KOPT-K1 (cell line): ENCODE measurements around the gene SDK1.

Experiments used
- H3K27ac ChIP-seq: fragments of 200-600 bp; sonication (generic); 2 replicates; pipeline ENCODE4 v1.5.1; 2016; ENCODE audit warnings: antibody characterized with exemption, mild to moderate bottlenecking, low read depth, low read length; ENCODE audit not compliant: poor library complexity, severe bottlenecking
- H3K36me3 ChIP-seq: fragments of 200-600 bp; sonication (generic); 2 replicates; pipeline ENCODE4 v1.5.1; 2017; ENCODE audit warnings: antibody characterized with exemption, mild to moderate bottlenecking, low read length, moderate library complexity; ENCODE audit not compliant: insufficient read depth
- H3K9me3 ChIP-seq: fragments of 200-600 bp; sonication (generic); 2 replicates; pipeline ENCODE4 v1.5.1; 2017; ENCODE audit warnings: antibody characterized with exemption, low read length, mild to moderate bottlenecking; ENCODE audit not compliant: insufficient read depth, poor library complexity, severe bottlenecking

The SDK1 gene

GRCh38 chr7:4265066-4265465 lies 964.0 kb downstream of the SDK1 start:
- no peaks in the 10 kb centered on the region for H3K36me3 ChIP-seq
- H3K27ac ChIP-seq = no peak overlapping the region
- peaks cover 59% of the 10 kb centered on the region for H3K9me3 ChIP-seq

DNA sequence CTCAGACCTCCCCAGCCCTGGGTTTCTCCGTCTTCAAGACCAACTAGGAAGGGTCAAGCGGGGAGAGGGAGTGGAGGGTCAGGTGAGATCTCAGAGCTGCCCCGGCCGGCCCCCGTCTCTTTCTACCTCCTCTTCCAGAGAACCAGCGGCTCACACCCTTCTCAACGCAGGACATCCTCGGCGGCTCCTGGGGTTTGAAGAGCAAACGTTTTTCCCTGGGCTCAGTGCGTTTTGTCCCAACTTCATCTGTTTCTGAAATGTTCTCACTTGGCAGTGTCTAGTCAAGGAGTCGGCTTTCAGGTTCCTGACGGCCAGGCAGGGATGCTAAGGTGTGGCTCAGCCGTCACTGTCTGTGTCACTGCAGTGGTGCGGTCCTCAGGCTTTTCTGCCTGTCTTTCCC lies 964.6 kb downstream of the SDK1 start:
- Histone ChIP-seq H3K27ac (no peak overlapping the region), H3K9me3 (peaks cover 62% of the 10 kb centered on the region), H3K36me3 (no peaks in the 10 kb centered on the region)

GRCh38 chr7:4266270-4267040 lies 965.4 kb downstream of the SDK1 start:
- Histone ChIP-seq H3K9me3 (peaks cover 62% of the 10 kb centered on the region), H3K27ac (no peak overlapping the region), H3K36me3 (no peaks in the 10 kb centered on the region)

- Histone ChIP-seq H3K9me3 (peaks cover 69% of the 10 kb centered on the region), H3K36me3 (no peaks in the 10 kb centered on the region), H3K27ac (no peak overlapping the region)
Observed at GRCh38 chr7:4267341-4268039, 966.4 kb downstream of the SDK1 start.

DNA sequence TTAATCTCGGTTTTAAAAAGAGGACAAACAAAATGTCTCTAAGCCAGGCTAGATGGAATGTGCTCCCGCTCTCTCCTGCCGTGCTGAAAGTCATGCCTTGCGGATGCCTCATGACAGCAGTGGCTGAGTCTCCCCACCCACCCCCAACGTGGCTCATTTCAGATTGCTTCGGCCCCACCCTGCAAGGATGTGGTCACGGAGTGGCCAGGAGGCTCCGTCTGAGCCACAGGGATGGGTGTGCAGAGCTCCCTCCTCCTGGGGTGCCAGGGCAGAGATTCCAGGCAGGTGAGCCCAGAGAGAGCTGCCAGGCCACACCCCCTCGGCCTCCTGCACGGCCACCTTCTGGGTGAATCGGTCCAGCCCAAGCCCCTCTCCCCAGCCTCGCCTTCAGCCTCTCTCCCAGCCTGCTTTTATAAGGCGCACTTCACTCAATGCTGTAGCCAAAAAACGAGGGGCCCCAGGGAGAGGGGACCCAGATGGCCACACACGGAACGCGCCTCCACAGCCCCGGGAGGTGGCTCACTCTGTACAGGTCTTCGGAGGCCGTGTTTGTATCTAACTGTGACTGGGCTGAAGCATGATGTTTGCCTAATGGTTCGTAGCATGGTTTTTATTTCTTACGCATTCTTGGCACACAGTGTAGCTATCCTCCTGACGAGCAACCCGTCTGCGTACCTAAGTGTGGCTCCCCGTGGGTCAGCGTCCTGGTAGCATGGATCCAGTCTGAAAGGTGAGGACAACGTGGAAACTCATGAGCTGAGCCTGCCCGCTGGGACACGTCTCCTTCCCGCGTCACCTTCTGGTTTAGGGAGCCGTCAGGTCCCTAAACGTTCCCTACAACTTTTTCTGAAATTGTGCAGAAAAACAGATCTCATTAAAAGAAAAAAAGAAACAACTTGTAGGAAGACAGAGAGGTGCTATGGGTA lies 967.3 kb downstream of the SDK1 start:
- Histone ChIP-seq H3K36me3 (no peaks in the 10 kb centered on the region), H3K27ac (no peak overlapping the region), H3K9me3 (peaks cover 67% of the 10 kb centered on the region)

DNA sequence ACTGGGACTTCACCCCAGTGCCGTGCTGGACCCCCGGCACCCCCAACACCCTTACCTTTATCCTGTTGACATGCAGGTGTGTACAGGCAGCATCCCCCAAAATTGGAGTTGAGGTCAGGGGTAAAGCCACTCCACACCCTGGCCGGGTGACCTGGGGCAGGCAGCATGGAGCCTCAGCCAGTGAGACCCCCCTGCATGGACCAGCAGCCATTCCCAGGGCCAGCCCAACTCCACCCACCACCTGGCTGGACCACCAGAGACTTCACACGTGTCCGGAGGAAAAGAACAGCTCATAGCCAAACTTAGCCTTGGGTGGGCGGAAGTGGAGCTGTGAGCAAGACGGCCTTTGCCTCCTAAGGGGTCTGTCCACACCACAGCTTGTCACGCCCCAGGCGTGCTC lies 968.0 kb downstream of the SDK1 start:
- peaks cover 67% of the 10 kb centered on the region for H3K9me3 ChIP-seq
- no peak overlapping the region for H3K27ac ChIP-seq
- H3K36me3 ChIP-seq = no peaks in the 10 kb centered on the region

GRCh38 chr7:4269746-4270145 lies 968.7 kb downstream of the SDK1 start:
- peaks cover 67% of the 10 kb centered on the region for H3K9me3 ChIP-seq
- no peak overlapping the region for H3K27ac ChIP-seq
- no peaks in the 10 kb centered on the region for H3K36me3 ChIP-seq

DNA sequence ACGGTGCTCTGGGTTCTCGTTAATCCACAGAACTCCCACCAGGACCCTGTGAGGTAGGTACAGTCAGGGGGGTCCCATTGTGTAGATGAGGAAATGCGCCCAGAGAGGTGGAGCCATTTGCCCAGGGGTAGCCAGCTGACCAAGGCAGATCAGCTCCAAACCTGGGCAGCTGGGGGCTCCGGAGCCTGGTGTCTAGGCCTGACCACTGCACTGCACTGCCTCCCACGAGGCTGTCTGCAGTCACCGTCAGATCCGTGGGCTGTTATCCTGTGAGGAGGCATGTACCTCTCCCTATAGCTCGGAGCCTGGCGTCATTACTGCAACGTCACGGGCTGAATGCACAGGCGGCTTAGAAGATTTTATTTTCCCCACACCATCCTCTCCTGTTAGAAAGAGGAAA lies 969.2 kb downstream of the SDK1 start:
- Histone ChIP-seq H3K36me3 (no peaks in the 10 kb centered on the region), H3K9me3 (peaks cover 62% of the 10 kb centered on the region), H3K27ac (no peak overlapping the region)

DNA sequence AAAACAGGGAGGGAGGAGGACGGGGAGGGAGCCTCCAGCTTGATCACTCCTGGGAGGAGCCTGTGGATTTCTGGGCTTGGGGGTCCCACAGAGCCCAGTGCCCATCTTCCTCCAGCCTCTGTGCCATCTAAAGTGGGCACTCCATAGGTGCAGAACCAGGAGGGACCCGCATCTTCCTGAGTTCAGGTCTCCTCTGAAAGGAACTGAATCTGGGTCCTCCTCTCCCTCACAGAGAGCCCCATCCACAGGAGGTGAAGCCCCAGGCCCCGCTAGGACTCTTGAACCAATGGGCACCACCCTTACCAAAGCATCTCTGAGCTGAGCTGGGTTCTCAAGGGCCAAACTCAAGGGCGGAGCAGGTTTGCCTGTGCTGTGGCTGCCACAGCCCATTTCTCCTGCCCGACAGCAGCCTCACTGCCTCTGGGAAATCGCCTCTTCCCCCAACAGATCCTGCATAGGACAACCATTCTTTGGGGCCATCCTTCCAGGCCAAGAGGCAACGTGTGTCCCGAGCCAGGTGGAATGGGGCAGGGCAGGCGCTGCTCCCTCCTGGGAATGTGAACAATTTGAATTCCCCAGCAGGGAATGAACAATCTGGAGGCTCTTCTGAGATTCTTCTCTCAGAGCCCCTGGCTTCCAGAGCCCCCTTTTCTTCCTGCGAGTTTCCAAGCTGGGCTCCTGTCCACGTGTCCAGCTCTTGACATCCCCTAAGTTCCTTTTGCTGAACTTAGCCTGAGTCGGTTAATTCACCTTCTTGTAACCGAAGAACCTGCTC lies 970.1 kb downstream of the SDK1 start:
- H3K36me3 ChIP-seq = no peaks in the 10 kb centered on the region
- no peak overlapping the region for H3K27ac ChIP-seq
- peaks cover 55% of the 10 kb centered on the region for H3K9me3 ChIP-seq

GRCh38 chr7:4271716-4272015 lies 970.6 kb downstream of the SDK1 start:
- Histone ChIP-seq H3K36me3 (no peaks in the 10 kb centered on the region), H3K9me3 (peaks cover 50% of the 10 kb centered on the region), H3K27ac (no peak overlapping the region)

GRCh38 chr7:4272141-4272540 lies 971.1 kb downstream of the SDK1 start:
- Histone ChIP-seq H3K36me3 (no peaks in the 10 kb centered on the region), H3K27ac (no peak overlapping the region), H3K9me3 (peaks cover 47% of the 10 kb centered on the region)

- Histone ChIP-seq H3K9me3 (peaks cover 34% of the 10 kb centered on the region), H3K36me3 (no peaks in the 10 kb centered on the region), H3K27ac (no peak overlapping the region)
Observed at GRCh38 chr7:4273566-4274230, 972.6 kb downstream of the SDK1 start.

GRCh38 chr7:4274286-4274685 lies 973.2 kb downstream of the SDK1 start:
- Histone ChIP-seq H3K9me3 (peaks cover 29% of the 10 kb centered on the region), H3K27ac (no peak overlapping the region), H3K36me3 (no peaks in the 10 kb centered on the region)

GRCh38 chr7:4277936-4278335 lies 976.9 kb downstream of the SDK1 start:
- Histone ChIP-seq H3K36me3 (no peaks in the 10 kb centered on the region), H3K9me3 (peaks cover 15% of the 10 kb centered on the region), H3K27ac (no peak overlapping the region)
